DOHH2 (cell line): Measurements from ENCODE around the gene PIGZ.

Source experiments
- CTCF ChIP-seq: fragments of 200-600 bp; sonication (generic); IDR thresholded peaks from one replicate; pipeline ENCODE4 v1.5.1; 2014; ENCODE audit warnings: antibody characterized with exemption, mild to moderate bottlenecking, low read depth, low read length; ENCODE audit not compliant: poor library complexity, severe bottlenecking
- EZH2phosphoT487 ChIP-seq: fragments of 200-600 bp; sonication (generic); IDR thresholded peaks from 2 replicates; pipeline ENCODE4 v1.6.1; 2017; ENCODE audit warnings: borderline replicate concordance, mild to moderate bottlenecking, antibody characterized with exemption, low read length, moderate library complexity, mixed read lengths

DNA sequence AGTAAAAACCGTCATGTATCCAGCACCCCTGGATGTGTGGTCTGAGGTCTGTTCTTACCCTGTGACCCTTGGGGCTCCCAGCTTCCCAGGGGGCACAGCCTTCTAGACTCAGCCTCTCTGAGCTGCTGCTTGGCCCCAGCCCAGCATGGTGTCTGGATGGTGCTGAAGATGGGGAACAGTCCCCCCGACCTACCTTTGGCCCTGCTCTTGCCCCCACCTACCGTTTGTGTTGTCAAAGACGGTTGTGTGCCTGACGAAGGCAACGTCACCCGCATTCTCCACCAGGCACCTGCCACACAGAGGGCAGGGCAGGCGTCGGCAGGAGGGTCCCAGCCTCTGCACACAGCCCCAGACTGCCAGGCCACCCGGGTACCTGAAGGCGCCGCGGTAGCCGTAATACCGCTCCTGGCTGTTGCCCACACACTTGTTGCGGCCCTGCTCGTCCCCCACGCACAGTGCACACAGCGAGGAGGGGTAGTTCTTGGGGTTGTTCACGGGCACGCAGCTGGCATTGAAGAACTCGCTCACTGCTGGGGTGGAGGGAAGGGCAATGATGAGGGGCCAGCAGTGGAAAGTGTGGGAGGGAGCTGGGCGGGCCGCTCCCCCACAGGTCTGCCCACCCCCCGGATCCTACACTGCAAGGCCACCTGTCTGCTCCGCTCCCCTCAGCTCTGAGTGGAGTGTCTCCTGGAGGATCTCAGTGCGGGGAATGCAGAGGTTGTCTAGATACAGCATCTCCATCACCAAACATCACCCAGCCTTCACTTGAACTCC, 40.0 kb upstream of the PIGZ start:
- TF ChIP-seq CTCF (no peak), EZH2phosphoT487 (no peak)
